HepG2 (cell line): ENCODE measurements around the gene HS3ST5.

Experiments used
- ATM ChIP-seq: fragments of 450-650 bp; IDR thresholded peaks from 2 replicates; pipeline ENCODE4 v1.7.1; 2017; ENCODE audit warnings: mild to moderate bottlenecking, borderline replicate concordance
- DPF2 ChIP-seq: sonication (generic); formaldehyde crosslinking; IDR thresholded peaks from 2 replicates; pipeline ENCODE4 v1.4.0; 2020; ENCODE audit warnings: mild to moderate bottlenecking, low read depth, missing genetic modification reagents, borderline replicate concordance
- ELF1 ChIP-seq: sonication (generic); formaldehyde crosslinking; IDR thresholded peaks from 2 replicates; pipeline ENCODE4 v1.4.0; 2020; ENCODE audit warnings: missing genetic modification reagents
- HDAC1 ChIP-seq: sonication (generic); formaldehyde crosslinking; IDR thresholded peaks from 2 replicates; pipeline ENCODE4 v1.5.1; 2020; ENCODE audit warnings: mild to moderate bottlenecking, missing genetic modification reagents
- KDM5B ChIP-seq: sonication (generic); formaldehyde crosslinking; IDR thresholded peaks from 2 replicates; pipeline ENCODE4 v1.4.0; 2020; ENCODE audit warnings: missing genetic modification reagents, mild to moderate bottlenecking, borderline replicate concordance
- ZNF530 ChIP-seq: sonication (generic); formaldehyde crosslinking; IDR thresholded peaks from 2 replicates; pipeline ENCODE4 v1.5.0; 2020; ENCODE audit warnings: low read depth, mild to moderate bottlenecking, missing genetic modification reagents
- TF ChIP-seq, protein P1 (sequence below): sonication (generic); formaldehyde crosslinking; IDR thresholded peaks from 2 replicates; pipeline ENCODE4 v1.5.0; 2020; ENCODE audit warnings: mild to moderate bottlenecking, missing genetic modification reagents, moderate library complexity

DNA sequence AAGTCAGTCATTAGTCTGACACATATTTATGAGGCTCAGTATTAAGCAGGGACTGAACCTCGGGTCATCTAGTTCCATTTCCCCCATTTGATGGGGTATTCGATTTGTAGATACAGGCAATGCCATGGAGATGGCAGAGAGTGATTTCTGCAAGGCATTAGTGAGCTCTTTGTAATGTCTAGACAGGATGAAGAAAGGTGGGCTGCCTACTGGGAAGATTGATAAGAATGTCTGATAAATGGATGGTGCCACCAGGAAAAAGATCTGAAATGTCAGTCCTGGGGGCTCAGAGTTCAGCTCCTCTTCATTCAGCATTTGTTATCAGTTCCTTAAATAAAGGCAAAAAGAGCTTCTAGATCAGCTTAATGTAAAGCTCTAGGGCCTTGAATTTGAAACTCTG is 51.4 kb downstream of the HS3ST5 start:
- TF ChIP-seq, protein P1, sequence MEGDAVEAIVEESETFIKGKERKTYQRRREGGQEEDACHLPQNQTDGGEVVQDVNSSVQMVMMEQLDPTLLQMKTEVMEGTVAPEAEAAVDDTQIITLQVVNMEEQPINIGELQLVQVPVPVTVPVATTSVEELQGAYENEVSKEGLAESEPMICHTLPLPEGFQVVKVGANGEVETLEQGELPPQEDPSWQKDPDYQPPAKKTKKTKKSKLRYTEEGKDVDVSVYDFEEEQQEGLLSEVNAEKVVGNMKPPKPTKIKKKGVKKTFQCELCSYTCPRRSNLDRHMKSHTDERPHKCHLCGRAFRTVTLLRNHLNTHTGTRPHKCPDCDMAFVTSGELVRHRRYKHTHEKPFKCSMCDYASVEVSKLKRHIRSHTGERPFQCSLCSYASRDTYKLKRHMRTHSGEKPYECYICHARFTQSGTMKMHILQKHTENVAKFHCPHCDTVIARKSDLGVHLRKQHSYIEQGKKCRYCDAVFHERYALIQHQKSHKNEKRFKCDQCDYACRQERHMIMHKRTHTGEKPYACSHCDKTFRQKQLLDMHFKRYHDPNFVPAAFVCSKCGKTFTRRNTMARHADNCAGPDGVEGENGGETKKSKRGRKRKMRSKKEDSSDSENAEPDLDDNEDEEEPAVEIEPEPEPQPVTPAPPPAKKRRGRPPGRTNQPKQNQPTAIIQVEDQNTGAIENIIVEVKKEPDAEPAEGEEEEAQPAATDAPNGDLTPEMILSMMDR = no peak
- TF ChIP-seq ELF1 (CRISPR knock-in tag) (no peak), ATM (no peak), KDM5B (CRISPR knock-in tag) (no peak), HDAC1 (no peak), DPF2 (CRISPR knock-in tag) (no peak), ZNF530 (no peak)
